Memory B cell (primary cell): ENCODE measurements around the gene TRAF5.
A peak's percentile ranks its signal among the peaks of the same experiment; 100 is the strongest.
"Not testable (repeated sequence)": the region's sequence is repeated elsewhere in the genome, so short reads cannot be mapped to it uniquely, and the experiment has no call there.

Experiments used
- ATAC-seq: fragments of 150-1000 bp; cut with Tn5 transposase; 2 replicates; pipeline ENCODE4 v1.10.0; 2021; ENCODE audit warnings: low read depth, mild to moderate bottlenecking, moderate library complexity
- DNase-seq, 2 donors: peaks; one replicate each; pipeline ENCODE4 v3.0.0; 2022; ENCODE audit warnings: low spot score in 2 of 2
- H3K27ac Mint-ChIP-seq: one replicate; pipeline ENCODE4 v1.8.0; 2022; ENCODE audit warnings: mild to moderate bottlenecking, moderate library complexity, mixed read lengths
- H3K27me3 Mint-ChIP-seq: one replicate; pipeline ENCODE4 v1.8.0; 2022; ENCODE audit warnings: mixed read lengths
- H3K36me3 Mint-ChIP-seq: one replicate; pipeline ENCODE4 v1.8.0; 2022; ENCODE audit warnings: mild to moderate bottlenecking, mixed read lengths
- H3K4me1 Mint-ChIP-seq: one replicate; pipeline ENCODE4 v1.8.0; 2022; ENCODE audit warnings: mixed read lengths
- H3K4me3 Mint-ChIP-seq: one replicate; pipeline ENCODE4 v1.8.0; 2022; ENCODE audit warnings: mild to moderate bottlenecking, moderate library complexity, mixed read lengths
- H3K9me3 Mint-ChIP-seq: one replicate; pipeline ENCODE4 v1.8.0; 2022; ENCODE audit warnings: mixed read lengths

Gene TRAF5

GRCh38 chr1:211319892-211320291, 6.7 kb upstream of the TRAF5 start:
- peaks cover 2% of the 10 kb centered on the region for H3K36me3 Mint-ChIP-seq
- H3K27ac Mint-ChIP-seq = no peak overlapping the region
- ATAC-seq (no peak), DNase-seq (no peak)
- H3K4me1 Mint-ChIP-seq = peaks cover 14% of the 10 kb centered on the region
- H3K4me3 Mint-ChIP-seq = no peak overlapping the region
- no peaks in the 10 kb centered on the region for H3K9me3 Mint-ChIP-seq
- no peaks in the 10 kb centered on the region for H3K27me3 Mint-ChIP-seq

- no peak for DNase-seq
- Mint-ChIP-seq H3K27ac (no peak overlapping the region), H3K36me3 (no peaks in the 10 kb centered on the region), H3K4me1 (peaks cover 18% of the 10 kb centered on the region), H3K9me3 (no peaks in the 10 kb centered on the region), H3K4me3 (no peak overlapping the region), H3K27me3 (no peaks in the 10 kb centered on the region)
- ATAC-seq = peak; percentile 40
Observed at GRCh38 chr1:211320980-211321379, 5.7 kb upstream of the TRAF5 start.

- ATAC-seq, H3K9me3 Mint-ChIP-seq, H3K36me3 Mint-ChIP-seq, H3K27me3 Mint-ChIP-seq, H3K27ac Mint-ChIP-seq, H3K4me3 Mint-ChIP-seq, DNase-seq: not testable (repeated sequence)
- H3K4me1 Mint-ChIP-seq = peaks cover 23% of the 10 kb centered on the region
Observed at GRCh38 chr1:211321646-211322045, 5.0 kb upstream of the TRAF5 start.

GRCh38 chr1:211323156-211324063, 3.2 kb upstream of the TRAF5 start:
- DNase-seq (peak; percentile 57 to 65), ATAC-seq (peak; percentile 70)
- no peak overlapping the region for H3K27ac Mint-ChIP-seq
- no peak overlapping the region for H3K4me3 Mint-ChIP-seq
- no peaks in the 10 kb centered on the region for H3K9me3 Mint-ChIP-seq
- peaks cover 27% of the 10 kb centered on the region for H3K4me1 Mint-ChIP-seq
- peaks cover 6% of the 10 kb centered on the region for H3K36me3 Mint-ChIP-seq
- no peaks in the 10 kb centered on the region for H3K27me3 Mint-ChIP-seq

- Mint-ChIP-seq H3K4me1 (peaks cover 44% of the 10 kb centered on the region), H3K4me3 (peak overlapping the region; percentile 77), H3K9me3 (no peaks in the 10 kb centered on the region), H3K27ac (peak overlapping the region; percentile 98), H3K36me3 (peaks cover 8% of the 10 kb centered on the region), H3K27me3 (no peaks in the 10 kb centered on the region)
- DNase-seq (peak in 1 of 2 donors; percentile 9), ATAC-seq (no peak)
Observed at GRCh38 chr1:211324992-211325775, 1.4 kb upstream of the TRAF5 start.

- Mint-ChIP-seq H3K4me1 (peaks cover 53% of the 10 kb centered on the region), H3K27ac (peak overlapping the region; percentile 98), H3K9me3 (no peaks in the 10 kb centered on the region), H3K4me3 (peak overlapping the region; percentile 94), H3K27me3 (no peaks in the 10 kb centered on the region), H3K36me3 (peaks cover 10% of the 10 kb centered on the region)
- ATAC-seq (no peak), DNase-seq (no peak)
Observed at GRCh38 chr1:211326140-211326527, 499 bp upstream of the TRAF5 start.

- Mint-ChIP-seq H3K4me1 (peaks cover 60% of the 10 kb centered on the region), H3K9me3 (no peaks in the 10 kb centered on the region), H3K27me3 (no peaks in the 10 kb centered on the region), H3K27ac (peak overlapping the region; percentile 98), H3K36me3 (peaks cover 12% of the 10 kb centered on the region), H3K4me3 (peak overlapping the region; percentile 96)
- DNase-seq (peak in 1 of 2 donors; percentile 41), ATAC-seq (peak; percentile 21)
Observed at GRCh38 chr1:211327346-211327921, 801 bp downstream of the TRAF5 start.

- ATAC-seq = no peak
- peak overlapping the region; percentile 96 for H3K4me3 Mint-ChIP-seq
- no peaks in the 10 kb centered on the region for H3K9me3 Mint-ChIP-seq
- peaks cover 12% of the 10 kb centered on the region for H3K36me3 Mint-ChIP-seq
- peak overlapping the region; percentile 98 for H3K27ac Mint-ChIP-seq
- H3K27me3 Mint-ChIP-seq = no peaks in the 10 kb centered on the region
- peaks cover 66% of the 10 kb centered on the region for H3K4me1 Mint-ChIP-seq
- DNase-seq = peak in 1 of 2 donors; percentile 10
Observed at GRCh38 chr1:211328084-211328694, 1.6 kb downstream of the TRAF5 start.

GRCh38 chr1:211328866-211329475, 2.3 kb downstream of the TRAF5 start:
- Mint-ChIP-seq H3K27ac (peak overlapping the region; percentile 98), H3K27me3 (no peaks in the 10 kb centered on the region), H3K36me3 (peaks cover 12% of the 10 kb centered on the region), H3K4me3 (peak overlapping the region; percentile 96), H3K9me3 (no peaks in the 10 kb centered on the region), H3K4me1 (peaks cover 65% of the 10 kb centered on the region)
- DNase-seq (peak in 1 of 2 donors; percentile 11), ATAC-seq (no peak)

- Mint-ChIP-seq H3K27me3 (no peaks in the 10 kb centered on the region), H3K4me3 (peak overlapping the region; percentile 96), H3K36me3 (peaks cover 12% of the 10 kb centered on the region), H3K9me3 (no peaks in the 10 kb centered on the region), H3K27ac (peak overlapping the region; percentile 98), H3K4me1 (peaks cover 66% of the 10 kb centered on the region)
- peak; percentile 44 to 54 for DNase-seq
- ATAC-seq = peak; percentile 88
Observed at GRCh38 chr1:211329764-211330201, 3.1 kb downstream of the TRAF5 start.

GRCh38 chr1:211330282-211330936, 3.8 kb downstream of the TRAF5 start:
- peak overlapping the region; percentile 98 for H3K27ac Mint-ChIP-seq
- peaks cover 12% of the 10 kb centered on the region for H3K36me3 Mint-ChIP-seq
- H3K27me3 Mint-ChIP-seq = no peaks in the 10 kb centered on the region
- peak overlapping the region; percentile 96 for H3K4me3 Mint-ChIP-seq
- peaks cover 71% of the 10 kb centered on the region for H3K4me1 Mint-ChIP-seq
- no peaks in the 10 kb centered on the region for H3K9me3 Mint-ChIP-seq
- ATAC-seq (no peak), DNase-seq (peak in 1 of 2 donors; percentile 8)

- peaks cover 71% of the 10 kb centered on the region for H3K4me1 Mint-ChIP-seq
Observed at GRCh38 chr1:211331011-211331709, 4.5 kb downstream of the TRAF5 start.

More at GRCh38 chr1:211331011-211331709, 4.5 kb downstream of the TRAF5 start:
- DNase-seq = no peak
- ATAC-seq = no peak
- peak overlapping the region; percentile 96 for H3K4me3 Mint-ChIP-seq
- peaks cover 12% of the 10 kb centered on the region for H3K36me3 Mint-ChIP-seq
- no peaks in the 10 kb centered on the region for H3K9me3 Mint-ChIP-seq
- H3K27me3 Mint-ChIP-seq = no peaks in the 10 kb centered on the region
- peak overlapping the region; percentile 98 for H3K27ac Mint-ChIP-seq
